Panc1 (cell line): ENCODE data around the gene MAGI2.

ENCODE experiments used
- CTCF ChIP-seq: fragments of 450-650 bp; IDR thresholded peaks from 2 replicates; pipeline ENCODE4 v1.5.1; 2017; ENCODE audit warnings: mild to moderate bottlenecking
- POLR2AphosphoS5 ChIP-seq: IDR thresholded peaks from 2 replicates; pipeline ENCODE4 v1.6.1; 2012; ENCODE audit warnings: mild to moderate bottlenecking, low read depth, low read length, moderate library complexity
- SIN3A ChIP-seq: IDR thresholded peaks from 2 replicates; pipeline ENCODE4 v1.6.1; 2012; ENCODE audit warnings: low read depth, mild to moderate bottlenecking, low read length, moderate library complexity, borderline replicate concordance; ENCODE audit not compliant: insufficient read depth
- TCF7L2 ChIP-seq: IDR thresholded peaks from 2 replicates; pipeline ENCODE4 v1.6.1; 2011; ENCODE audit warnings: mild to moderate bottlenecking, low read depth, low read length, inconsistent platforms
- TF ChIP-seq, protein P1 (sequence below), 2 experiments: IDR thresholded peaks; 2 replicates each; pipeline ENCODE4 v1.6.1; 2011 to 2012; ENCODE audit warnings: low read depth in 2 of 2, control low read depth in 1 of 2, low read length in 1 of 2, mild to moderate bottlenecking in 1 of 2, moderate library complexity in 1 of 2; ENCODE audit not compliant: insufficient read depth in 1 of 2

DNA sequence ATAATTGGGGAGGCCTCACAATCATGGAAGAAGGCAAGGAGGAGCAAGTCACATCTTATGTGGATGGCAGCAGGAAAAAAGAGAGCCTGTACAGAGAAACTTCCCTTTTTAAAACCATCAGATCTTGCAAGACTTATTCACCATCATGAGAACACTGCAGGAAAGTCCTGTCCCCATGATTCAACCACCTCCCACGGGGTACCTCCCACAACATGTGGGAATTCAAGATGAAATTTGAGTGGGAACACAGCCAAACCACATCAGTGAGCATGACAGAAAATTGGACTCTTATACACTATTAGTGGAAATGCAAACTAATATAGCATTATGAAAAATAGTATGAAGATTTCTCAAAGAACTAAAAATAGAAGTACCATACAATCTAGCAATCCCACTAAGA lies 271.2 kb downstream of the MAGI2 start:
- TF ChIP-seq CTCF (no peak), POLR2AphosphoS5 (no peak), TCF7L2 (no peak), SIN3A (no peak)
- TF ChIP-seq, protein P1, sequence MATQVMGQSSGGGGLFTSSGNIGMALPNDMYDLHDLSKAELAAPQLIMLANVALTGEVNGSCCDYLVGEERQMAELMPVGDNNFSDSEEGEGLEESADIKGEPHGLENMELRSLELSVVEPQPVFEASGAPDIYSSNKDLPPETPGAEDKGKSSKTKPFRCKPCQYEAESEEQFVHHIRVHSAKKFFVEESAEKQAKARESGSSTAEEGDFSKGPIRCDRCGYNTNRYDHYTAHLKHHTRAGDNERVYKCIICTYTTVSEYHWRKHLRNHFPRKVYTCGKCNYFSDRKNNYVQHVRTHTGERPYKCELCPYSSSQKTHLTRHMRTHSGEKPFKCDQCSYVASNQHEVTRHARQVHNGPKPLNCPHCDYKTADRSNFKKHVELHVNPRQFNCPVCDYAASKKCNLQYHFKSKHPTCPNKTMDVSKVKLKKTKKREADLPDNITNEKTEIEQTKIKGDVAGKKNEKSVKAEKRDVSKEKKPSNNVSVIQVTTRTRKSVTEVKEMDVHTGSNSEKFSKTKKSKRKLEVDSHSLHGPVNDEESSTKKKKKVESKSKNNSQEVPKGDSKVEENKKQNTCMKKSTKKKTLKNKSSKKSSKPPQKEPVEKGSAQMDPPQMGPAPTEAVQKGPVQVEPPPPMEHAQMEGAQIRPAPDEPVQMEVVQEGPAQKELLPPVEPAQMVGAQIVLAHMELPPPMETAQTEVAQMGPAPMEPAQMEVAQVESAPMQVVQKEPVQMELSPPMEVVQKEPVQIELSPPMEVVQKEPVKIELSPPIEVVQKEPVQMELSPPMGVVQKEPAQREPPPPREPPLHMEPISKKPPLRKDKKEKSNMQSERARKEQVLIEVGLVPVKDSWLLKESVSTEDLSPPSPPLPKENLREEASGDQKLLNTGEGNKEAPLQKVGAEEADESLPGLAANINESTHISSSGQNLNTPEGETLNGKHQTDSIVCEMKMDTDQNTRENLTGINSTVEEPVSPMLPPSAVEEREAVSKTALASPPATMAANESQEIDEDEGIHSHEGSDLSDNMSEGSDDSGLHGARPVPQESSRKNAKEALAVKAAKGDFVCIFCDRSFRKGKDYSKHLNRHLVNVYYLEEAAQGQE (IDR thresholded peaks at IDR 0.05; ENCODE audit: insufficient read depth in 1 of 2, low read depth in 2 of 2, low read length in 1 of 2) = no peak
